ENCODE data around the gene NCR2. TPM values are rescaled to one million over a fixed set of nuclear protein-coding genes. Genes with fewer than 3 reads are reported as not detected.

The NCR2 gene
- total RNA-seq, 1 donor from 2014 or later, result not detected

DNA sequence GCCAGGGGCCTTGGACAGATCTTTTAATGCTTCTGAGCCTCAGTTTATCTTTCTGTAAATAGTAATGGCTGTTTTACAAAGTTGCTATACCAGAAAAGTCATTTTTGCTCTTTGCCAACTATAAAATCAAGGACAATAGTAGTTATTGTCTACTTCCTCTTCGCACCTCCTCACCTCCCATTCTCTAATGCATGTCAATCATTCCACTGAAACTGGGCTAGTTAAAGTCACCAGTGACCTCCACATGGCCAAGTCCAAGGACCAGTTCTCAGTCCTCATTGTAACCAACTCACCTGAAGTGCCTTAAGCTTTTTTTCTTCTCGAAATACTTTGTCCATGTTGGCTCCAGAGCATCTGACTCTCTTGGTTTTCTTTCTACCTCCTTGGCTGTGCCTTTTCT lies 51.2 kb downstream of the NCR2 start:
- TF ChIP-seq, protein P1, sequence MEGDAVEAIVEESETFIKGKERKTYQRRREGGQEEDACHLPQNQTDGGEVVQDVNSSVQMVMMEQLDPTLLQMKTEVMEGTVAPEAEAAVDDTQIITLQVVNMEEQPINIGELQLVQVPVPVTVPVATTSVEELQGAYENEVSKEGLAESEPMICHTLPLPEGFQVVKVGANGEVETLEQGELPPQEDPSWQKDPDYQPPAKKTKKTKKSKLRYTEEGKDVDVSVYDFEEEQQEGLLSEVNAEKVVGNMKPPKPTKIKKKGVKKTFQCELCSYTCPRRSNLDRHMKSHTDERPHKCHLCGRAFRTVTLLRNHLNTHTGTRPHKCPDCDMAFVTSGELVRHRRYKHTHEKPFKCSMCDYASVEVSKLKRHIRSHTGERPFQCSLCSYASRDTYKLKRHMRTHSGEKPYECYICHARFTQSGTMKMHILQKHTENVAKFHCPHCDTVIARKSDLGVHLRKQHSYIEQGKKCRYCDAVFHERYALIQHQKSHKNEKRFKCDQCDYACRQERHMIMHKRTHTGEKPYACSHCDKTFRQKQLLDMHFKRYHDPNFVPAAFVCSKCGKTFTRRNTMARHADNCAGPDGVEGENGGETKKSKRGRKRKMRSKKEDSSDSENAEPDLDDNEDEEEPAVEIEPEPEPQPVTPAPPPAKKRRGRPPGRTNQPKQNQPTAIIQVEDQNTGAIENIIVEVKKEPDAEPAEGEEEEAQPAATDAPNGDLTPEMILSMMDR (IDR thresholded peaks at IDR 0.05), result no peak
- H3K4me3 ChIP-seq, result no peak overlapping the region
- DNase-seq, result no peak
- H3K9me3 ChIP-seq, result no peaks in the 10 kb centered on the region
- no peaks in the 10 kb centered on the region for H3K4me1 ChIP-seq
- ATAC-seq, result no peak
- H3K36me3 ChIP-seq, result no peaks in the 10 kb centered on the region
- intact Hi-C loops (cut with DNase I), result no loop called here
- H3K27ac ChIP-seq, result no peak overlapping the region
- H3K27me3 ChIP-seq, result peaks cover 18% of the 10 kb centered on the region

DNA sequence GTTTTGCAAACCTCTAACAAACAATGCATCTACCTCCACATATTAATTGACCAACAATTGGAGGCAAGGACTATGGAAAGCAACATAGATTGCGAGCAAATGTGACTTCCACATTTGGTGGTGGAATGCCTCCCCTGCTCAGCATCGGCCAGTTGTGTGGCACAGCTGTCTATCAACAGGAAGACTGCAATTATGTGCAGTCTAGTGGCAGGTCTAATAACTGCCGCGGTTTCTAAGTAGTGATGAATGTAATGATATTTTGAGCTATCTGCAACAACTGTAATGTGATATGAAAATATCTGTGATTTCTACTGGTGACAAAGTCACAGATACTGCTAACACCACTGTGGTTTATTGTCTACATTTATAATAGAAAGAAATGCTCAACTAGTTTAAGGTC lies 56.8 kb downstream of the NCR2 start:
- Histone ChIP-seq H3K27me3 (peaks cover 16% of the 10 kb centered on the region), H3K4me1 (no peaks in the 10 kb centered on the region), H3K36me3 (no peaks in the 10 kb centered on the region), H3K27ac (no peak overlapping the region), H3K4me3 (no peak overlapping the region), H3K9me3 (peaks cover 4% of the 10 kb centered on the region)
- TF ChIP-seq, protein P1 (IDR thresholded peaks at IDR 0.05), result no peak
- no peak for DNase-seq
- intact Hi-C loops (cut with DNase I), result no loop called here
- ATAC-seq, result no peak

DNA sequence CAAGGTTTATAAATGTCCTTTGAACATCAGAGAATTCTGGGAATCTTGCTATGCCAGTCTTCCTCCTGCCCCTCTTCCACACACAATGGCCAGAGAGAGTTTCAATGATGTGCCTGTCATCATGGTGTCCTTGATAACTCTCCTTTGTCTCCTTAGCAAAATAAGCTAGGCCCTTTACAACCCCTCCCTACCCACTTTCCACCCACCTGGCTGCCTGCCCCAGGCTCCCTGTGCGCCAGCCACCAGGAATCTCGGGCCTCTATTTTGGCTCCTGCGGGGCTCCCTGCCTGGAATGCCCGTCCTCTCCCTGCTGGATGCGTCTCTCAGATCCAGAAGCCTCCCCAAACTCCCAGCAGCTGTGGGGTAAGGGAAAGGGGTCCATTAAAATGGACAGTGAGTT lies 60.9 kb downstream of the NCR2 start:
- Histone ChIP-seq H3K4me1 (no peaks in the 10 kb centered on the region), H3K36me3 (no peaks in the 10 kb centered on the region), H3K9me3 (peaks cover 4% of the 10 kb centered on the region), H3K27me3 (peaks cover 19% of the 10 kb centered on the region), H3K27ac (no peak overlapping the region), H3K4me3 (no peak overlapping the region)
- intact Hi-C loops (cut with DNase I), result no loop called here
- DNase-seq (no peak), ATAC-seq (no peak)
- TF ChIP-seq, protein P1 (IDR thresholded peaks at IDR 0.05), result no peak

DNA sequence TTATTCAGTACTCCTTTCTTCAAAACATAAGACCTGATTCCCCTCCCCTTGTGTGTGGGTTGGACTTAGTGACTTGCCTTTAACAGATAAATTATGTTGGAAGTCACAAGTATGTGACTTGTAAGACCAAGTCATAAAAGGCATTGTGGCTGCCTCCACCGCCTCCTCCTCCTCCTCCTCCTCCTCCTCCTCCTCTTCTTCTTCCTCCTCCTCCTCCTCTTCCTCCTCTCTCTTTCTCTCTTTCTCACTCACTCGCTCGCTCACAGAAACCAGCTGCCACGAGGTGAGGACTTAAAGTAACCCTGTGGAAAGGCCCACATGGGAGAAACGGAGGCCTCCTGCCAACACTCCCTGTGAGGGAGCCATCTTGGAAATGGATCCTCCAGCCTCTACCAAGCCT lies 64.0 kb downstream of the NCR2 start:
- Histone ChIP-seq H3K27me3 (peaks cover 18% of the 10 kb centered on the region), H3K4me1 (no peaks in the 10 kb centered on the region), H3K9me3 (no peaks in the 10 kb centered on the region), H3K36me3 (no peaks in the 10 kb centered on the region), H3K27ac (no peak overlapping the region), H3K4me3 (no peak overlapping the region)
- no peak for ATAC-seq
- TF ChIP-seq, protein P1 (IDR thresholded peaks at IDR 0.05), result no peak
- intact Hi-C loops (cut with DNase I), result no loop called here
- DNase-seq, result no peak

Other genes with a start within 250 kb of the NCR2 start
- 2.5 TPM for gene TREML1, start 181.3 kb upstream of the NCR2 start, total RNA-seq
- gene TREM2, start 172.5 kb upstream of the NCR2 start, total RNA-seq, result 62.2 TPM
- gene TREML2, start 134.5 kb upstream of the NCR2 start, total RNA-seq, result 0.61 TPM
- not detected for gene TREML4, start 107.3 kb upstream of the NCR2 start, total RNA-seq
- gene TREM1, start 48.9 kb upstream of the NCR2 start, total RNA-seq, result 61.2 TPM
- 29.9 TPM for gene FOXP4, start 210.8 kb downstream of the NCR2 start, total RNA-seq